HG02763 (cell line): Measurements from ENCODE around the gene IPPK.

Experiments used
- ATAC-seq: cut with Tn5 transposase; IDR thresholded peaks from one replicate; pipeline ENCODE4 v1.9.1; 2021; ENCODE audit warnings: mild to moderate bottlenecking, moderate library complexity; ENCODE audit not compliant: unreplicated experiment

Gene IPPK

GRCh38 chr9:92669890-92670708, at the start of gene IPPK:
TSS of gene IPPK (minus strand) at chr9:92670131. CDS start at chr9:92669988, 143 bp downstream.
- ATAC-seq = peak; percentile 94

GRCh38 chr9:92719028-92719647, 49.2 kb upstream of the IPPK start:
- ATAC-seq = no peak

GRCh38 chr9:92718086-92719001, 48.4 kb upstream of the IPPK start:
- no peak for ATAC-seq

- no peak for ATAC-seq
These were observed 47.5 kb upstream of the IPPK start for GRCh38 chr9:92717201-92718085.

GRCh38 chr9:92716557-92716956, 46.6 kb upstream of the IPPK start:
- no peak for ATAC-seq

GRCh38 chr9:92715488-92716231, 45.7 kb upstream of the IPPK start:
- ATAC-seq = no peak

- no peak for ATAC-seq
These were observed 45.0 kb upstream of the IPPK start for GRCh38 chr9:92714787-92715487.

GRCh38 chr9:92714016-92714415, 44.1 kb upstream of the IPPK start:
- ATAC-seq = no peak

GRCh38 chr9:92713528-92713927, 43.6 kb upstream of the IPPK start:
- no peak for ATAC-seq

GRCh38 chr9:92712767-92713166, 42.8 kb upstream of the IPPK start:
- ATAC-seq = no peak

- no peak for ATAC-seq
These were observed 41.9 kb upstream of the IPPK start for GRCh38 chr9:92711844-92712243.

- ATAC-seq = no peak
These were observed 41.2 kb upstream of the IPPK start for GRCh38 chr9:92711146-92711545.

- no peak for ATAC-seq
These were observed 40.4 kb upstream of the IPPK start for GRCh38 chr9:92710368-92710767.

GRCh38 chr9:92709954-92710353, 40.0 kb upstream of the IPPK start:
- no peak for ATAC-seq

- ATAC-seq = no peak
These were observed 39.3 kb upstream of the IPPK start for GRCh38 chr9:92709240-92709639.

GRCh38 chr9:92707530-92707929, 37.6 kb upstream of the IPPK start:
- ATAC-seq = no peak

- no peak for ATAC-seq
These were observed 36.4 kb upstream of the IPPK start for GRCh38 chr9:92706218-92706940.

- ATAC-seq = no peak
These were observed 34.6 kb upstream of the IPPK start for GRCh38 chr9:92704528-92704927.
